GM23338 (cell line): ENCODE results near the gene DRC1. TPM values are rescaled to one million over a fixed set of nuclear protein-coding genes. Genes with fewer than 3 reads are reported as not detected.

Experiments used
- ATAC-seq: fragments of 200-7000 bp; cut with Tn5 transposase; 3 replicates; pipeline ENCODE4 v1.9.1; 2020
- DNase-seq: peaks from one replicate; pipeline ENCODE4 v3.0.0-alpha.2; 2015; ENCODE audit warnings: low spot score
- H2AFZ ChIP-seq: fragments of 200-600 bp; sonication (generic); 2 replicates; pipeline ENCODE4 v1.8.0; 2016; ENCODE audit warnings: antibody characterized with exemption, mild to moderate bottlenecking, moderate library complexity
- H3F3A ChIP-seq: fragments of 200-600 bp; sonication (generic); replicated peaks from 2 replicates; pipeline ENCODE4 v1.8.0; 2017; ENCODE audit warnings: antibody characterized with exemption, mixed run types, low read depth
- H3K27ac ChIP-seq: fragments of 200-600 bp; sonication (generic); 2 replicates; pipeline ENCODE4 v1.6.1; 2016; ENCODE audit warnings: low read depth
- H3K27me3 ChIP-seq: fragments of 200-600 bp; sonication (generic); 2 replicates; pipeline ENCODE4 v1.8.0; 2016; ENCODE audit warnings: mild to moderate bottlenecking, mixed run types, moderate library complexity; ENCODE audit not compliant: insufficient read depth
- H3K36me3 ChIP-seq: fragments of 200-600 bp; sonication (generic); 2 replicates; pipeline ENCODE4 v1.8.0; 2016; ENCODE audit warnings: mild to moderate bottlenecking; ENCODE audit not compliant: insufficient read depth
- H3K4me1 ChIP-seq: fragments of 200-600 bp; sonication (generic); 2 replicates; pipeline ENCODE4 v1.8.0; 2016; ENCODE audit warnings: mild to moderate bottlenecking, moderate library complexity; ENCODE audit not compliant: insufficient read depth
- H3K4me2 ChIP-seq: fragments of 200-600 bp; sonication (generic); 2 replicates; pipeline ENCODE4 v1.7.1; 2017; ENCODE audit warnings: mixed run types
- H3K4me3 ChIP-seq: fragments of 200-600 bp; sonication (generic); 2 replicates; pipeline ENCODE4 v1.6.1; 2016; ENCODE audit warnings: mixed run types
- H3K79me2 ChIP-seq: fragments of 200-600 bp; sonication (generic); replicated peaks from 2 replicates; pipeline ENCODE4 v1.8.0; 2017; ENCODE audit warnings: mild to moderate bottlenecking; ENCODE audit not compliant: insufficient read depth
- H3K9me2 ChIP-seq: fragments of 200-600 bp; sonication (generic); 2 replicates; pipeline ENCODE4 v1.8.0; 2017; ENCODE audit not compliant: insufficient read depth
- H4K20me1 ChIP-seq: fragments of 200-600 bp; sonication (generic); replicated peaks from 2 replicates; pipeline ENCODE4 v1.8.0; 2017; ENCODE audit warnings: mild to moderate bottlenecking; ENCODE audit not compliant: insufficient read depth
- H3K27ac Mint-ChIP-seq: 2 replicates; pipeline ENCODE4 v1.8.0; 2020; ENCODE audit warnings: inconsistent platforms, mild to moderate bottlenecking, moderate library complexity, mixed read lengths
- H3K27me3 Mint-ChIP-seq: 3 replicates; pipeline ENCODE4 v1.8.0; 2022; ENCODE audit warnings: low read depth, mild to moderate bottlenecking, moderate library complexity, mixed read lengths, inconsistent platforms; ENCODE audit not compliant: insufficient read depth, poor library complexity
- H3K36me3 Mint-ChIP-seq: 3 replicates; pipeline ENCODE4 v1.8.0; 2021; ENCODE audit warnings: low read depth, mild to moderate bottlenecking, inconsistent platforms, moderate library complexity, mixed read lengths
- H3K4me1 Mint-ChIP-seq: 3 replicates; pipeline ENCODE4 v1.8.0; 2020; ENCODE audit warnings: mild to moderate bottlenecking, inconsistent platforms, mixed read lengths
- H3K4me3 Mint-ChIP-seq: 3 replicates; pipeline ENCODE4 v1.8.0; 2021; ENCODE audit warnings: moderate library complexity, mild to moderate bottlenecking, inconsistent platforms, mixed read lengths
- H3K9me3 Mint-ChIP-seq: 3 replicates; pipeline ENCODE4 v1.8.0; 2020; ENCODE audit warnings: moderate library complexity, mild to moderate bottlenecking, inconsistent platforms, mixed read lengths
- CREB1 ChIP-seq: fragments of 250-450 bp; sonication (Bioruptor Pico); IDR thresholded peaks from 2 replicates; pipeline ENCODE4 v1.5.0; 2020; ENCODE audit warnings: low read depth, mild to moderate bottlenecking, moderate library complexity
- ETS1 ChIP-seq: IDR thresholded peaks from 2 replicates; pipeline ENCODE4 v1.6.1; 2016; ENCODE audit warnings: antibody characterized with exemption
- EZH2 ChIP-seq: fragments of 200-600 bp; sonication (generic); IDR thresholded peaks from one replicate; pipeline ENCODE4 v1.8.0; 2017; ENCODE audit warnings: antibody characterized with exemption, mild to moderate bottlenecking, low read depth; ENCODE audit not compliant: unreplicated experiment
- EZH2phosphoT487 ChIP-seq: fragments of 200-600 bp; sonication (generic); IDR thresholded peaks from one replicate; pipeline ENCODE4 v1.8.1; 2018; ENCODE audit warnings: antibody characterized with exemption; ENCODE audit not compliant: unreplicated experiment
- JUNB ChIP-seq: IDR thresholded peaks from one replicate; pipeline ENCODE4 v1.6.1; 2016; ENCODE audit warnings: antibody characterized with exemption; ENCODE audit not compliant: unreplicated experiment
- NANOG ChIP-seq: IDR thresholded peaks from 2 replicates; pipeline ENCODE4 v1.6.1; 2016; ENCODE audit warnings: antibody characterized with exemption, borderline replicate concordance
- POLR2AphosphoS5 ChIP-seq: IDR thresholded peaks from 2 replicates; pipeline ENCODE4 v1.6.1; 2016; ENCODE audit warnings: antibody characterized with exemption, low read depth
- STAT1 ChIP-seq: IDR thresholded peaks from one replicate; pipeline ENCODE4 v1.6.1; 2016; ENCODE audit warnings: antibody characterized with exemption; ENCODE audit not compliant: unreplicated experiment
- ZNF114 ChIP-seq: fragments of 250-450 bp; sonication (Bioruptor Pico); IDR thresholded peaks from 2 replicates; pipeline ENCODE4 v1.5.0; 2020; ENCODE audit warnings: mild to moderate bottlenecking, moderate library complexity
- ZNF331 ChIP-seq: fragments of 250-450 bp; sonication (Bioruptor Pico); IDR thresholded peaks from 2 replicates; pipeline ENCODE4 v1.5.0; 2020; ENCODE audit warnings: low read depth, mild to moderate bottlenecking, moderate library complexity
- polyA plus RNA-seq: library from polyadenylated mRNA; unstranded; fragments of >200 nt; fragmentation: Nextera tagmentation; extraction: Ambion mirVana; gene quantifications from 2 replicates; pipeline ENCODE4 v1.2.1, GENCODE V29; 2016
- total RNA-seq: library from RNA; depleted of rRNA; stranded (reverse); fragments of >200 nt; shearing (Covaris generic); gene quantifications from 2 replicates; pipeline ENCODE4 v1.2.3, GENCODE V29; 2014
- TF ChIP-seq, protein P1 (sequence below), 2 experiments: fragments of 200-600 bp in 1 of 2; sonication (generic) in 1 of 2; conservative IDR thresholded peaks; 2 replicates each; pipeline versions ENCODE4 v1.5.1 to v1.6.1; 2016 to 2017; ENCODE audit warnings: antibody characterized with exemption in 2 of 2, low read depth in 2 of 2, mild to moderate bottlenecking in 2 of 2, moderate library complexity in 1 of 2
- TF ChIP-seq, protein P2 (sequence below): IDR thresholded peaks from one replicate; pipeline ENCODE4 v1.6.1; 2018; ENCODE audit warnings: antibody characterized with exemption; ENCODE audit not compliant: unreplicated experiment
- TF ChIP-seq, protein P3 (sequence below): fragments of 250-450 bp; sonication (Bioruptor Pico); IDR thresholded peaks from 2 replicates; pipeline ENCODE4 v1.5.0; 2020; ENCODE audit warnings: mild to moderate bottlenecking, moderate library complexity

Gene DRC1
- total and polyA plus RNA-seq, 2 experiments from 2014 or later, result 0.45 TPM; not detected in 1

DNA sequence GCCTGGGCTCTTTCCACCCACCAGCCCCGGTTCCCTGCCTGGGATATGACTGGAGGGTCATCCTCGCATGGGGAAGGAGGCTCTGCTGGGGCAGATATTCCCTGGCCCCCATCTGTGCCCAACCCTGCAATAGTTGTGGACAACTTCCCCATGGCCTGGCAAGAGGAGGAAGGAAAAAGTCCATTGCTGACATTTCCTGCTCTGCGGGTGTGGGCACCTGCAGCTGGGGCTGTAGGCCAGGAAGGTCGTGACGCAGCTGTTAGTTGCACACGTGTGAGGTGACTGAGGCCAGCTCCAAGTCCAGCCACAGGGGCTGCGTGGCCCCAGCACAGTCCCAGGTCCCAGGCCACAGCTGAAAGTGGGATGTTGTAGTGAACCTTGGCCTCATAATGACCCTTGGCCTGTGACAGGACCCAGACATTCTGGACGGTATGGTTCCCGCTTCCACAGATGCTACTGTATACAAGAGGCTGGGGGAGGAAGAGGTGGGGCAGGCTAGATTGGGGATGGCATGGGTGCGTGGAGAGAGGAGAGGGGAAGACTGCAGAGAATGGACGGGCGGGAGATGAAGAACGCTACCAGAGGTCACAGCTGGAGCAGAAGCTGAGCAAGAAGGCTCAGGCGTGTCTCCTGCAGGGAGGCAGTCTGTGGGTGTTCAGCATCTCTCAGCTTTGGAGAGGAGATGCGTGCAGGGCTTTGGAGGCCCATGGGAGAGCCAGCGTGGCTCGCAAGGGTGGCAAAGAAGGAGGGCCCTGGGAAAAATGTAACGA lies 54.1 kb downstream of the DRC1 start:
- Mint-ChIP-seq H3K4me3 (no peak overlapping the region), H3K36me3 (no peaks in the 10 kb centered on the region), H3K4me1 (peaks cover 3% of the 10 kb centered on the region; the same call in 1 of the 3 replicates), H3K27me3 (peaks cover 13% of the 10 kb centered on the region), H3K9me3 (no peaks in the 10 kb centered on the region), H3K27ac (no peak overlapping the region)
- no peak overlapping the region for H3K4me2 ChIP-seq
- no peak overlapping the region for H3K27ac ChIP-seq
- no peaks in the 10 kb centered on the region for H3K27me3 ChIP-seq
- H4K20me1 ChIP-seq, result no peaks in the 10 kb centered on the region
- H3K9me2 ChIP-seq, result no peaks in the 10 kb centered on the region
- no peak for DNase-seq
- no peak for ATAC-seq
- H3K4me1 ChIP-seq, result no peaks in the 10 kb centered on the region
- H3K79me2 ChIP-seq, result no peaks in the 10 kb centered on the region
- no peaks in the 10 kb centered on the region for H3K36me3 ChIP-seq
- no peaks in the 10 kb centered on the region for H3F3A ChIP-seq
- H2AFZ ChIP-seq, result no peak overlapping the region
- no peak overlapping the region for H3K4me3 ChIP-seq
- TF ChIP-seq STAT1, result no peak
- TF ChIP-seq EZH2, result no peak
- no peak for TF ChIP-seq ZNF331 (CRISPR knock-in tag)
- TF ChIP-seq, protein P1, sequence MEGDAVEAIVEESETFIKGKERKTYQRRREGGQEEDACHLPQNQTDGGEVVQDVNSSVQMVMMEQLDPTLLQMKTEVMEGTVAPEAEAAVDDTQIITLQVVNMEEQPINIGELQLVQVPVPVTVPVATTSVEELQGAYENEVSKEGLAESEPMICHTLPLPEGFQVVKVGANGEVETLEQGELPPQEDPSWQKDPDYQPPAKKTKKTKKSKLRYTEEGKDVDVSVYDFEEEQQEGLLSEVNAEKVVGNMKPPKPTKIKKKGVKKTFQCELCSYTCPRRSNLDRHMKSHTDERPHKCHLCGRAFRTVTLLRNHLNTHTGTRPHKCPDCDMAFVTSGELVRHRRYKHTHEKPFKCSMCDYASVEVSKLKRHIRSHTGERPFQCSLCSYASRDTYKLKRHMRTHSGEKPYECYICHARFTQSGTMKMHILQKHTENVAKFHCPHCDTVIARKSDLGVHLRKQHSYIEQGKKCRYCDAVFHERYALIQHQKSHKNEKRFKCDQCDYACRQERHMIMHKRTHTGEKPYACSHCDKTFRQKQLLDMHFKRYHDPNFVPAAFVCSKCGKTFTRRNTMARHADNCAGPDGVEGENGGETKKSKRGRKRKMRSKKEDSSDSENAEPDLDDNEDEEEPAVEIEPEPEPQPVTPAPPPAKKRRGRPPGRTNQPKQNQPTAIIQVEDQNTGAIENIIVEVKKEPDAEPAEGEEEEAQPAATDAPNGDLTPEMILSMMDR (conservative IDR thresholded peaks at IDR 0.05; ENCODE audit: low read depth in 2 of 2), result no peak
- no peak for TF ChIP-seq NANOG
- TF ChIP-seq ZNF114 (CRISPR knock-in tag), result no peak
- TF ChIP-seq, protein P2, sequence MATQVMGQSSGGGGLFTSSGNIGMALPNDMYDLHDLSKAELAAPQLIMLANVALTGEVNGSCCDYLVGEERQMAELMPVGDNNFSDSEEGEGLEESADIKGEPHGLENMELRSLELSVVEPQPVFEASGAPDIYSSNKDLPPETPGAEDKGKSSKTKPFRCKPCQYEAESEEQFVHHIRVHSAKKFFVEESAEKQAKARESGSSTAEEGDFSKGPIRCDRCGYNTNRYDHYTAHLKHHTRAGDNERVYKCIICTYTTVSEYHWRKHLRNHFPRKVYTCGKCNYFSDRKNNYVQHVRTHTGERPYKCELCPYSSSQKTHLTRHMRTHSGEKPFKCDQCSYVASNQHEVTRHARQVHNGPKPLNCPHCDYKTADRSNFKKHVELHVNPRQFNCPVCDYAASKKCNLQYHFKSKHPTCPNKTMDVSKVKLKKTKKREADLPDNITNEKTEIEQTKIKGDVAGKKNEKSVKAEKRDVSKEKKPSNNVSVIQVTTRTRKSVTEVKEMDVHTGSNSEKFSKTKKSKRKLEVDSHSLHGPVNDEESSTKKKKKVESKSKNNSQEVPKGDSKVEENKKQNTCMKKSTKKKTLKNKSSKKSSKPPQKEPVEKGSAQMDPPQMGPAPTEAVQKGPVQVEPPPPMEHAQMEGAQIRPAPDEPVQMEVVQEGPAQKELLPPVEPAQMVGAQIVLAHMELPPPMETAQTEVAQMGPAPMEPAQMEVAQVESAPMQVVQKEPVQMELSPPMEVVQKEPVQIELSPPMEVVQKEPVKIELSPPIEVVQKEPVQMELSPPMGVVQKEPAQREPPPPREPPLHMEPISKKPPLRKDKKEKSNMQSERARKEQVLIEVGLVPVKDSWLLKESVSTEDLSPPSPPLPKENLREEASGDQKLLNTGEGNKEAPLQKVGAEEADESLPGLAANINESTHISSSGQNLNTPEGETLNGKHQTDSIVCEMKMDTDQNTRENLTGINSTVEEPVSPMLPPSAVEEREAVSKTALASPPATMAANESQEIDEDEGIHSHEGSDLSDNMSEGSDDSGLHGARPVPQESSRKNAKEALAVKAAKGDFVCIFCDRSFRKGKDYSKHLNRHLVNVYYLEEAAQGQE, result no peak
- TF ChIP-seq JUNB, result no peak
- no peak for TF ChIP-seq CREB1
- TF ChIP-seq, protein P3, sequence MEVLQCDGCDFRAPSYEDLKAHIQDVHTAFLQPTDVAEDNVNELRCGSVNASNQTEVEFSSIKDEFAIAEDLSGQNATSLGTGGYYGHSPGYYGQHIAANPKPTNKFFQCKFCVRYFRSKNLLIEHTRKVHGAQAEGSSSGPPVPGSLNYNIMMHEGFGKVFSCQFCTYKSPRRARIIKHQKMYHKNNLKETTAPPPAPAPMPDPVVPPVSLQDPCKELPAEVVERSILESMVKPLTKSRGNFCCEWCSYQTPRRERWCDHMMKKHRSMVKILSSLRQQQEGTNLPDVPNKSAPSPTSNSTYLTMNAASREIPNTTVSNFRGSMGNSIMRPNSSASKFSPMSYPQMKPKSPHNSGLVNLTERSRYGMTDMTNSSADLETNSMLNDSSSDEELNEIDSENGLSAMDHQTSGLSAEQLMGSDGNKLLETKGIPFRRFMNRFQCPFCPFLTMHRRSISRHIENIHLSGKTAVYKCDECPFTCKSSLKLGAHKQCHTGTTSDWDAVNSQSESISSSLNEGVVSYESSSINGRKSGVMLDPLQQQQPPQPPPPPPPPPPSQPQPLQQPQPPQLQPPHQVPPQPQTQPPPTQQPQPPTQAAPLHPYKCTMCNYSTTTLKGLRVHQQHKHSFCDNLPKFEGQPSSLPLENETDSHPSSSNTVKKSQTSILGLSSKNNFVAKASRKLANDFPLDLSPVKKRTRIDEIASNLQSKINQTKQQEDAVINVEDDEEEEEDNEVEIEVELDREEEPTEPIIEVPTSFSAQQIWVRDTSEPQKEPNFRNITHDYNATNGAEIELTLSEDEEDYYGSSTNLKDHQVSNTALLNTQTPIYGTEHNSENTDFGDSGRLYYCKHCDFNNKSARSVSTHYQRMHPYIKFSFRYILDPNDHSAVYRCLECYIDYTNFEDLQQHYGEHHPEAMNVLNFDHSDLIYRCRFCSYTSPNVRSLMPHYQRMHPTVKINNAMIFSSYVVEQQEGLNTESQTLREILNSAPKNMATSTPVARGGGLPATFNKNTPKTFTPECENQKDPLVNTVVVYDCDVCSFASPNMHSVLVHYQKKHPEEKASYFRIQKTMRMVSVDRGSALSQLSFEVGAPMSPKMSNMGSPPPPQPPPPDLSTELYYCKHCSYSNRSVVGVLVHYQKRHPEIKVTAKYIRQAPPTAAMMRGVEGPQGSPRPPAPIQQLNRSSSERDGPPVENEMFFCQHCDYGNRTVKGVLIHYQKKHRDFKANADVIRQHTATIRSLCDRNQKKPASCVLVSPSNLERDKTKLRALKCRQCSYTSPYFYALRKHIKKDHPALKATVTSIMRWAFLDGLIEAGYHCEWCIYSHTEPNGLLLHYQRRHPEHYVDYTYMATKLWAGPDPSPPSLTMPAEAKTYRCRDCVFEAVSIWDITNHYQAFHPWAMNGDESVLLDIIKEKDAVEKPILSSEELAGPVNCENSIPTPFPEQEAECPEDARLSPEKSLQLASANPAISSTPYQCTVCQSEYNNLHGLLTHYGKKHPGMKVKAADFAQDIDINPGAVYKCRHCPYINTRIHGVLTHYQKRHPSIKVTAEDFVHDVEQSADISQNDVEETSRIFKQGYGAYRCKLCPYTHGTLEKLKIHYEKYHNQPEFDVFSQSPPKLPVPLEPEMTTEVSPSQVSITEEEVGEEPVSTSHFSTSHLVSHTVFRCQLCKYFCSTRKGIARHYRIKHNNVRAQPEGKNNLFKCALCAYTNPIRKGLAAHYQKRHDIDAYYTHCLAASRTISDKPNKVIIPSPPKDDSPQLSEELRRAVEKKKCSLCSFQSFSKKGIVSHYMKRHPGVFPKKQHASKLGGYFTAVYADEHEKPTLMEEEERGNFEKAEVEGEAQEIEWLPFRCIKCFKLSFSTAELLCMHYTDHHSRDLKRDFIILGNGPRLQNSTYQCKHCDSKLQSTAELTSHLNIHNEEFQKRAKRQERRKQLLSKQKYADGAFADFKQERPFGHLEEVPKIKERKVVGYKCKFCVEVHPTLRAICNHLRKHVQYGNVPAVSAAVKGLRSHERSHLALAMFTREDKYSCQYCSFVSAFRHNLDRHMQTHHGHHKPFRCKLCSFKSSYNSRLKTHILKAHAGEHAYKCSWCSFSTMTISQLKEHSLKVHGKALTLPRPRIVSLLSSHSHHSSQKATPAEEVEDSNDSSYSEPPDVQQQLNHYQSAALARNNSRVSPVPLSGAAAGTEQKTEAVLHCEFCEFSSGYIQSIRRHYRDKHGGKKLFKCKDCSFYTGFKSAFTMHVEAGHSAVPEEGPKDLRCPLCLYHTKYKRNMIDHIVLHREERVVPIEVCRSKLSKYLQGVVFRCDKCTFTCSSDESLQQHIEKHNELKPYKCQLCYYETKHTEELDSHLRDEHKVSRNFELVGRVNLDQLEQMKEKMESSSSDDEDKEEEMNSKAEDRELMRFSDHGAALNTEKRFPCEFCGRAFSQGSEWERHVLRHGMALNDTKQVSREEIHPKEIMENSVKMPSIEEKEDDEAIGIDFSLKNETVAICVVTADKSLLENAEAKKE (CRISPR knock-in tag), result no peak
- TF ChIP-seq EZH2phosphoT487, result no peak
- no peak for TF ChIP-seq POLR2AphosphoS5
- TF ChIP-seq ETS1, result no peak
